ENCODE results near the gene GPRC5C. TPM values are rescaled to one million over a fixed set of nuclear protein-coding genes. Genes with fewer than 3 reads are reported as not detected.

Gene GPRC5C
- total and polyA plus RNA-seq, 2 of the 13 experiments (the other 11 are each of a cell fraction or from before 2014, with no cell fraction given), result 85.6 to 300 TPM

DNA sequence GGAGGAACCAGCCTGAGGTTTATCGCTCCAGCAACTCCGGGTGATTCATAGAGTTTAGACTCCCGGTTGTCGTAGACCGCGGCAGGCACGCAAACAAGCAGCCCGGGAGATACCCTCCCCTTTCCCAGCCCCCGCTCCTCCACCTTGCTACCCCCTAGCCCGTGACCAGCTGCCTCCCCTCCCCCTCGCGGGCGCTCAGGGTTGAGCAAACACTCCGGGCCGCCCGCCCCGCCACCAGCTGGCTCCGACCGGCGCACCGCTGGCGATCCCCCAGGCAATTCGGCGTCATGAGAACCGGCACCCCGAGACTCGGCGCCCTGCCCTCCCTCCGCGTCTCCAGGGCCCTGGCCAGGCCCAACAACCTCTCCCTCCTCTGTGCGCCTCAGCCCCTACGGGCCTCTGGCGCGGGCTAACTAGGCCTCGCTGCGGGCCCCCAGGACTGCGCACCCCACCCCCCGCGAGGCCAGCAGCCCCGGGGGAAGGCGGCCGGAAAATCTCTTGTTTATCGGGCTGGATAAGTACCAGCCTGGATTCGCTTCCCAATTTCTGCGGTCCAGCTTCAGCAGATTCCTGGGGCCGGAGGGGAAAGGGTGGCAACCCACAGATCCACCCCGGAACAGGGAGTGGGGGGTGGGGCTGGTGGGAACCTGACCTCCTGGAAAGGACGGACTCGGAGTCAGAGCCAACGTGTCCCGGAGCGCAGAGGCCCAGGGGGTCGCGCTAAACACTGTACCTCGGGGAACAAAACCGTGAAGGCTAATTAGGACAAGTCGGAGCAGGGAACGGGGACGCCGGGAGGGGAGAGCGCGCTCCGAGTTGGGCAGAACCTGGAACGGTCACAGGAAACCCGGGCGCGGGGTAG, 951 bp upstream of the GPRC5C start (continued):
- peak; percentile 26; the same call in 1 of the 2 replicates for TF ChIP-seq ZNF629 (CRISPR knock-in tag; conservative IDR thresholded peaks at IDR 0.05)
- TF ChIP-seq, protein P1, sequence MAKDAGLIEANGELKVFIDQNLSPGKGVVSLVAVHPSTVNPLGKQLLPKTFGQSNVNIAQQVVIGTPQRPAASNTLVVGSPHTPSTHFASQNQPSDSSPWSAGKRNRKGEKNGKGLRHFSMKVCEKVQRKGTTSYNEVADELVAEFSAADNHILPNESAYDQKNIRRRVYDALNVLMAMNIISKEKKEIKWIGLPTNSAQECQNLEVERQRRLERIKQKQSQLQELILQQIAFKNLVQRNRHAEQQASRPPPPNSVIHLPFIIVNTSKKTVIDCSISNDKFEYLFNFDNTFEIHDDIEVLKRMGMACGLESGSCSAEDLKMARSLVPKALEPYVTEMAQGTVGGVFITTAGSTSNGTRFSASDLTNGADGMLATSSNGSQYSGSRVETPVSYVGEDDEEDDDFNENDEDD (CRISPR knock-in tag; IDR thresholded peaks at IDR 0.05; ENCODE audit: borderline replicate concordance), result 0 out of 2 replicates have a peak, but pooled peaks have one; percentile 7
- TF ChIP-seq, protein P2, sequence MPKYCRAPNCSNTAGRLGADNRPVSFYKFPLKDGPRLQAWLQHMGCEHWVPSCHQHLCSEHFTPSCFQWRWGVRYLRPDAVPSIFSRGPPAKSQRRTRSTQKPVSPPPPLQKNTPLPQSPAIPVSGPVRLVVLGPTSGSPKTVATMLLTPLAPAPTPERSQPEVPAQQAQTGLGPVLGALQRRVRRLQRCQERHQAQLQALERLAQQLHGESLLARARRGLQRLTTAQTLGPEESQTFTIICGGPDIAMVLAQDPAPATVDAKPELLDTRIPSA (CRISPR knock-in tag; IDR thresholded peaks at IDR 0.05; ENCODE audit: borderline replicate concordance), result no peak; the same call in 1 of the 2 replicates
- no peak for TF ChIP-seq HDAC6 (IDR thresholded peaks at IDR 0.05; ENCODE audit: low read depth, low read length)
- TF ChIP-seq SP1 (IDR thresholded peaks at IDR 0.05), result no peak
- no peak; the same call in 1 of the 2 replicates for TF ChIP-seq SP1 (CRISPR knock-in tag; IDR thresholded peaks at IDR 0.05)
- TF ChIP-seq ZSCAN21 (CRISPR knock-in tag; IDR thresholded peaks at IDR 0.05; ENCODE audit: borderline replicate concordance), result peak; percentile 20
- TF ChIP-seq, protein P3, sequence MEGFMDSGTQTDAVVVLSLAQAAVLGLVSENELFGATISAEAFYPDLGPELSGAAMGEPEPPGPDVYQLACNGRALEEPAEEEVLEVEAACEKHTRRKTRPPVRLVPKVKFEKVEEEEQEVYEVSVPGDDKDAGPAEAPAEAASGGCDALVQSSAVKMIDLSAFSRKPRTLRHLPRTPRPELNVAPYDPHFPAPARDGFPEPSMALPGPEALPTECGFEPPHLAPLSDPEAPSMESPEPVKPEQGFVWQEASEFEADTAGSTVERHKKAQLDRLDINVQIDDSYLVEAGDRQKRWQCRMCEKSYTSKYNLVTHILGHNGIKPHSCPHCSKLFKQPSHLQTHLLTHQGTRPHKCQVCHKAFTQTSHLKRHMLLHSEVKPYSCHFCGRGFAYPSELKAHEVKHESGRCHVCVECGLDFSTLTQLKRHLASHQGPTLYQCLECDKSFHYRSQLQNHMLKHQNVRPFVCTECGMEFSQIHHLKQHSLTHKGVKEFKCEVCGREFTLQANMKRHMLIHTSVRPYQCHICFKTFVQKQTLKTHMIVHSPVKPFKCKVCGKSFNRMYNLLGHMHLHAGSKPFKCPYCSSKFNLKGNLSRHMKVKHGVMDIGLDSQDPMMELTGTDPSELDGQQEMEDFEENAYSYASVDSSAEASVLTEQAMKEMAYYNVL (CRISPR knock-in tag; IDR thresholded peaks at IDR 0.05; ENCODE audit: borderline replicate concordance), result no peak
- no peak; the same call in 1 of the 2 replicates for TF ChIP-seq NFE2L1 (CRISPR knock-in tag; IDR thresholded peaks at IDR 0.05; ENCODE audit: borderline replicate concordance)
- peak; percentile 92 for TF ChIP-seq PHF21A (CRISPR knock-in tag; IDR thresholded peaks at IDR 0.05)
- TF ChIP-seq MED1 (CRISPR knock-in tag; IDR thresholded peaks at IDR 0.05), result peak; percentile 76
- TF ChIP-seq, protein P4, sequence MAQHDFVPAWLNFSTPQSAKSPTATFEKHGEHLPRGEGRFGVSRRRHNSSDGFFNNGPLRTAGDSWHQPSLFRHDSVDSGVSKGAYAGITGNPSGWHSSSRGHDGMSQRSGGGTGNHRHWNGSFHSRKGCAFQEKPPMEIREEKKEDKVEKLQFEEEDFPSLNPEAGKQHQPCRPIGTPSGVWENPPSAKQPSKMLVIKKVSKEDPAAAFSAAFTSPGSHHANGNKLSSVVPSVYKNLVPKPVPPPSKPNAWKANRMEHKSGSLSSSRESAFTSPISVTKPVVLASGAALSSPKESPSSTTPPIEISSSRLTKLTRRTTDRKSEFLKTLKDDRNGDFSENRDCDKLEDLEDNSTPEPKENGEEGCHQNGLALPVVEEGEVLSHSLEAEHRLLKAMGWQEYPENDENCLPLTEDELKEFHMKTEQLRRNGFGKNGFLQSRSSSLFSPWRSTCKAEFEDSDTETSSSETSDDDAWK (CRISPR knock-in tag; IDR thresholded peaks at IDR 0.05), result no peak
- TF ChIP-seq ZKSCAN5 (CRISPR knock-in tag; IDR thresholded peaks at IDR 0.05), result no peak; the same call in 1 of the 2 replicates
- TF ChIP-seq SP140L (CRISPR knock-in tag; IDR thresholded peaks at IDR 0.05; ENCODE audit: borderline replicate concordance), result peak; percentile 74; the same call in 1 of the 2 replicates
- TF ChIP-seq, protein P5, sequence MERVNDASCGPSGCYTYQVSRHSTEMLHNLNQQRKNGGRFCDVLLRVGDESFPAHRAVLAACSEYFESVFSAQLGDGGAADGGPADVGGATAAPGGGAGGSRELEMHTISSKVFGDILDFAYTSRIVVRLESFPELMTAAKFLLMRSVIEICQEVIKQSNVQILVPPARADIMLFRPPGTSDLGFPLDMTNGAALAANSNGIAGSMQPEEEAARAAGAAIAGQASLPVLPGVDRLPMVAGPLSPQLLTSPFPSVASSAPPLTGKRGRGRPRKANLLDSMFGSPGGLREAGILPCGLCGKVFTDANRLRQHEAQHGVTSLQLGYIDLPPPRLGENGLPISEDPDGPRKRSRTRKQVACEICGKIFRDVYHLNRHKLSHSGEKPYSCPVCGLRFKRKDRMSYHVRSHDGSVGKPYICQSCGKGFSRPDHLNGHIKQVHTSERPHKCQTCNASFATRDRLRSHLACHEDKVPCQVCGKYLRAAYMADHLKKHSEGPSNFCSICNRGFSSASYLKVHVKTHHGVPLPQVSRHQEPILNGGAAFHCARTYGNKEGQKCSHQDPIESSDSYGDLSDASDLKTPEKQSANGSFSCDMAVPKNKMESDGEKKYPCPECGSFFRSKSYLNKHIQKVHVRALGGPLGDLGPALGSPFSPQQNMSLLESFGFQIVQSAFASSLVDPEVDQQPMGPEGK (CRISPR knock-in tag; IDR thresholded peaks at IDR 0.05), result peak; percentile 90

All from HepG2 (cell line).